ENCODE measurements around the gene FGF22.
"Not testable (repeated sequence)": the region's sequence is repeated elsewhere in the genome, so short reads cannot be mapped to it uniquely, and the experiment has no call there.

Gene FGF22

DNA sequence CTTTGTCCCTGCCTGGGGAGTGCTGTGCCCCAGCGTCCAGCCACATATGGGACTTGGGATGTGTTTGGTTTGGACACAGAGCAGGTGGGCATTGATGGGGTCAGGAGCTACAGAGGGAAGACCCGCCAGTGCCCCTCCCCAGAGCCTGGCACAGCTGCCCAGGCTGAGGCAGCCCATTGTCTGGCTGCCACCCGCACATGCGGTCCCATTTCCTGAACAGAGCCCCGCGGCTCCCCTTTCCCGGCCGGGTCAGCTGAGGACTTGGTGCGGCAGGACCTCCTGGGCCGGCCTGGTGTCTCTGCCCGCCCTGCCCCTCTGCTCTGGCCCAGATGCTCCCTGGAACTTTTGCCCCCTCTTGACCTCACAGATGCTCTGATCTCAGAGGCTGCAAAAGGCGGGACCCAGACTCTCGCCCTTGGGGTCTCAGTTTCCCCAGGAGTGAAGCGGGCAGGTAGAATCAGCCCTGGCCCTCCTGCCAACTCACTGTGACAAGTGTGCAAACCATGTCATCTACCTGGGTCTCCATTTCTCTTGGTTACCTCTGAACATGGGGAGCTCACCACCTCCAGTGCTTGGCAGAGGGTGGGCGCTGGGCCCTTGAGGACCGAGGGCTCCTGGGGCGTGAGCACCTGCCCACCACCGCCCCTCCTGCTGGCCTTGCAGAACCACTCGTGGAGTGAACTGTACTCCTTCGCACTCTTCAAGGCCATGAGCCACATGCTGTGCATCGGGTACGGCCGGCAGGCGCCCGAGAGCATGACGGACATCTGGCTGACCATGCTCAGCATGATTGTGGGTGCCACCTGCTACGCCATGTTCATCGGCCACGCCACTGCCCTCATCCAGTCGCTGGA lies 32.2 kb upstream of the FGF22 start:
- no peak for DNase-seq

GRCh38 chr19:608155-609003 lies 31.3 kb upstream of the FGF22 start:
- no peak for DNase-seq

- no peak for DNase-seq
Measured at GRCh38 chr19:609004-609346, 30.7 kb upstream of the FGF22 start.

GRCh38 chr19:610071-610800 lies 29.4 kb upstream of the FGF22 start:
- DNase-seq: peak; percentile 62

GRCh38 chr19:610801-611480 lies 28.7 kb upstream of the FGF22 start:
- peak; percentile 77 for DNase-seq

- peak; percentile 61 for DNase-seq
Measured at GRCh38 chr19:611481-611868, 28.2 kb upstream of the FGF22 start.

GRCh38 chr19:612941-613340 lies 26.7 kb upstream of the FGF22 start:
- DNase-seq: no peak

- DNase-seq: no peak
Measured at GRCh38 chr19:613732-614567, 25.7 kb upstream of the FGF22 start.

DNA sequence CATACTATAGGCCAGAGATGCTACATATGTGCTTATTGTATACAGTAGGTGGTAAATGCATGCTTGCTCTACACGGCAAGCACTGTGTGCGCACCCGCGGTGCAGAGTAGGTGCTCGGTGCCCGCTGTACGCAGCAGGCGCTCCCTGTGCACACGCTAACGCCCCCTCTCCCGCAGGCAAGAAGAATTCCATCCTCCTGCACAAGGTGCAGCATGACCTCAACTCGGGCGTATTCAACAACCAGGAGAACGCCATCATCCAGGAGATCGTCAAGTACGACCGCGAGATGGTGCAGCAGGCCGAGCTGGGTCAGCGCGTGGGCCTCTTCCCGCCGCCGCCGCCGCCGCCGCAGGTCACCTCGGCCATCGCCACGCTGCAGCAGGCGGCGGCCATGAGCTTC lies 24.1 kb upstream of the FGF22 start:
- no peak for DNase-seq

GRCh38 chr19:616062-616700 lies 23.5 kb upstream of the FGF22 start:
- no peak for DNase-seq

DNA sequence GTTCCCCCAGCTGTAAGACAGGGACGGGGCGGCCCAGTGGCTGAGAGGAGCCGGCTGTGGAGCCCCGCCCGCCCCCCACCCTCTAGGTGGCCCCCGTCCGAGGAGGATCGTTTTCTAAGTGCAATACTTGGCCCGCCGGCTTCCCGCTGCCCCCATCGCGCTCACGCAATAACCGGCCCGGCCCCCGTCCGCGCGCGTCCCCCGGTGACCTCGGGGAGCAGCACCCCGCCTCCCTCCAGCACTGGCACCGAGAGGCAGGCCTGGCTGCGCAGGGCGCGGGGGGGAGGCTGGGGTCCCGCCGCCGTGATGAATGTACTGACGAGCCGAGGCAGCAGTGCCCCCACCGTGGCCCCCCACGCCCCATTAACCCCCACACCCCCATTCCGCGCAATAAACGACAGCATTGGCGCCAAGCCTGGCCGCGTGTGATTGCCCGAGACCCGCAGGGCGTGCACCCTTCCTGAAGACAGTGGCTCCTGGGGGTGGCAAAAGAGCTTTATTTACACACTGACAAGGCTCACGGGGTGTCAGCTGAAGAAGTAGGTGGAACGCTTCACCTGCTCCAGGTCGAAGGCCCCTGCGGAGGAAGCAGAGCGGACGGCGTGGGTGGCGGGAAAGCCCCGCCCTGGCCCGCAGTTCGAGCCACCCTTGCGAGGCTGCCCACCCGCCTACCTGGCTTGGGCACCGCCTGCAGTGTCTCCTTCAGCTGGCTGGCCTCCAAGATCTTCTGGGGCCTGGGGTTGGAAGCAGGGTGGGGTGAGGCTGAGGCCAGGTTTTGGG lies 22.7 kb upstream of the FGF22 start:
- DNase-seq: no peak

GRCh38 chr19:617551-618246 lies 22.0 kb upstream of the FGF22 start:
- DNase-seq: no peak

DNA sequence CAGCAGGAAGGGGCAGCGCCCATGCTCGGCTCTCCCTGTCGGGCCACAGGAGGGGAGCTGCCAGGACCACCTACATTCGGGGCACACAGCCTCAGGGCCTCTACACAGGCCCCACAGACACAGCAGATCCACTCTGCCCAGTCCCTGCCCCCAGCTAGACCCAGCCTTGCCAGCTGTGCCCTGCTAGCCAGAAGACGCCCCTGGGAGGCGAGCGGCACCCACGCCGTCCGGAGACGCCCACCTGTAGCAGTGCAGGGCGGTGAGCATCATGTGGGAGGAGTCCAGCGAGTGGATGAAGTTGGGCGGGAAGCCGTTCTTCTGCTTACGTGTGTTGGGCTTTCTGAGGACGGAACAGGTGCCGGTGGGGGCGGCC lies 21.4 kb upstream of the FGF22 start:
- no peak for DNase-seq

- DNase-seq: no peak
Measured at GRCh38 chr19:618674-619285, 20.9 kb upstream of the FGF22 start.

DNA sequence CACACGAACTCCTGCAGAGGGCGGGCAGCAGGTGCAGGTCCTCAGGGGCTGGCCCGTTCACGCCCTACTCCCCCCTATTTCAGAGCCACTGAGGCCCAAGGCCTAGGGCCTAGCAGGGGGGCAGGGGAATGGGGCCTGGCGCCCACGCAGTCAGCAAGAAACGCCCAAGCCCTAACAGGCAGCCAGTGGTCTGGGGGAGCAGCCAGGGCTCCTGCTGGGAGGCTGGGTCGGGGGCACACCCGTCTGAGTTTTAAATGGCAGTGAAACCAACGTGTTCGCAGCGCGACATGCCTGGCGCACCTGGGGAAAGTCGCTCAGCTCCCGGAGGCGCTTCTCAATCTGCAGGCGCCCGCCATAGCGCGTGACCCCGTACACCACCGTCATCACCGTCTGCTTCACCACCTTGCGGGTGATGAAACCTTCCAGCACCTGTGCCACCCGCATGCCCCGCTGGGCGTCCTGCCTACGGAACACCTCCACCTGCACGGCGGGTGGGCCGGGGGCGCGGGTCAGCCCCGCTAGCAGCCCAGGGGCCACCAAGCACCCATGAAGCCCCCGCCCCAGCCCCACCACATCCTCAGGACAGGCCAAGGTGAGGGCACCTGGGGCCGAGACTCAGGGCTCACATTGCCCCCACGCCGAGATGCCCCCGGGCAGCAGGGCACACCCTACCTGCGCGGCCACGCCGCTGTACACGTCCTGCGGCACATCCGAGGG lies 20.2 kb upstream of the FGF22 start:
- no peak for DNase-seq

GRCh38 chr19:620166-620862 lies 19.4 kb upstream of the FGF22 start:
- DNase-seq: no peak

DNA sequence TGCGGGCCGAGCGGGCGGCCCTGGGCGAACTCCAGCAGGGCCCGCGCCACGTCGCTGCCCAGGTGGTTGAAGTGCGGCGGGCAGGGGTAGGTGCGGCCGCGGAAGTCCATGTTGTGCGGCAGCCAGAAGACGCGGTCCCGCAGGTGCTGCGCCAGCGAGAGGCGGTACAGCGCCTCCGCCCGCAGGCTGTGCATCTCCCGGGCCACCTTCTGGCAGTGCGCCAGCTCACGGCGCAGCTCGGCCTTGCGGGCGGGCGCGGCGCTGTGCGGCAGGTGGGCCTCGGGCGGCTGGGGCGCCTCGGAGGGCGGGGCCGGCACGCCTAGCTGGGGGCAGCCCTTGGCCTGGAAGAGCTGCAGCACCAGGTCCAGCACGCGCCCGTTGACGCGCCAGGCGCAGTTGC lies 18.5 kb upstream of the FGF22 start:
- not testable (repeated sequence) for DNase-seq

DNA sequence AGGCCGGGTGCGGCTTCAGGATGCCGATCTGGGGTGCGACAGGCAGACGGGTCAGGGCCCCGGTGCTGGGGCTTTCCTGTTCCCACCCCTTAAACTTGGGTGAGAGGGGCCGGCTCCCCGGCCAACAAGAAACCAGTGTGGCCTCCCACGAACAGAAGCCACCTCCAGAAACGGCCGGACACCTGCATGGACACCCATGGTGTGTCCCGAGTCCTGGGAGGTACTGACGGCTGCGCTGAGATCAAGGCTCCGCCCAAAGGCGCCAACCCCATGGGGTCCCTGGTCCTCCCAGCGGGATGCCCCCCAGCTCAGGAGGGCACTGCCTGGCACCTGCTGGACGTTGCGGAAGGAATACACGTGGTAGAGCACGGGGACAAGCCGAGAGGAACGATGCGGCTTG lies 17.9 kb upstream of the FGF22 start:
- no peak for DNase-seq

All from CD4-positive, alpha-beta T cell treated with Interleukin-17A for 1 hour (primary cell).